ENCODE data around the gene NIF3L1.
"Not testable (repeated sequence)": the region's sequence is repeated elsewhere in the genome, so short reads cannot be mapped to it uniquely, and the experiment has no call there.

NIF3L1 gene

DNA sequence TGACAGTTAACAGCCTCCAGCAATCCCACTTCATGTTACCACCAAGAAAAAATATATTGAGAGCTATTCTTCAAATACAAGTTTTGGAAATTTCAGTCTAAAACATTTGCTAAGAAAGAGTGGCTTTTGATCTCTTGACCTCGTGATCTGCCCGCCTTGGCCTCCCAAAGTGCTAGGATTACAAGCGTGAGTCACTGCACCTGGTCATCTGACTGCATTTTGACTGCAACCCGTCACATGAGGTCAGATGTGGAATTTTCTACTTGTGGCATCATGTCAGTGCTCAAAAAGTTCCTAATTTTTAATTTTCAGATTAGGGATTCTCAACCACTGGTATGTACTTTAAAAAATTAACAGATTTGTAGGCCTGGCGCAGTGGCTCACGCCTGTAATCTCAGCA is 15.6 kb upstream of the NIF3L1 start:
- Histone ChIP-seq H3K9me2 (ENCODE audit: low read depth, low read length) (no peaks in the 10 kb centered on the region), H3F3A (ENCODE audit: insufficient read depth, low read length) (no peaks in the 10 kb centered on the region; the same call in 1 of the 2 replicates), H4K20me1 (ENCODE audit: insufficient read depth, low read length) (no peaks in the 10 kb centered on the region), H3K36me3 (ENCODE audit: insufficient read depth, low read length) (peaks cover 70% of the 10 kb centered on the region), H3K9me3 (ENCODE audit: low read length) (no peaks in the 10 kb centered on the region), H3K4me1 (ENCODE audit: insufficient read depth, low read length, severe bottlenecking) (no peaks in the 10 kb centered on the region), H3K9ac (ENCODE audit: low read length) (no peak overlapping the region), H2AFZ (ENCODE audit: low read length) (no peak overlapping the region), H3K27ac (ENCODE audit: low read depth, low read length, poor library complexity, severe bottlenecking) (no peak overlapping the region), H3K27me3 (ENCODE audit: insufficient read depth, low read length) (no peaks in the 10 kb centered on the region), H3K4me2 (ENCODE audit: low read length) (no peak overlapping the region), H3K4me3 (ENCODE audit: low read depth, low read length, poor library complexity, severe bottlenecking) (no peak overlapping the region), H3K79me2 (ENCODE audit: insufficient read depth, low read length) (no peaks in the 10 kb centered on the region)
- TF ChIP-seq EZH2 (IDR thresholded peaks at IDR 0.05; ENCODE audit: borderline replicate concordance, low read length), result no peak
- TF ChIP-seq, protein P1, sequence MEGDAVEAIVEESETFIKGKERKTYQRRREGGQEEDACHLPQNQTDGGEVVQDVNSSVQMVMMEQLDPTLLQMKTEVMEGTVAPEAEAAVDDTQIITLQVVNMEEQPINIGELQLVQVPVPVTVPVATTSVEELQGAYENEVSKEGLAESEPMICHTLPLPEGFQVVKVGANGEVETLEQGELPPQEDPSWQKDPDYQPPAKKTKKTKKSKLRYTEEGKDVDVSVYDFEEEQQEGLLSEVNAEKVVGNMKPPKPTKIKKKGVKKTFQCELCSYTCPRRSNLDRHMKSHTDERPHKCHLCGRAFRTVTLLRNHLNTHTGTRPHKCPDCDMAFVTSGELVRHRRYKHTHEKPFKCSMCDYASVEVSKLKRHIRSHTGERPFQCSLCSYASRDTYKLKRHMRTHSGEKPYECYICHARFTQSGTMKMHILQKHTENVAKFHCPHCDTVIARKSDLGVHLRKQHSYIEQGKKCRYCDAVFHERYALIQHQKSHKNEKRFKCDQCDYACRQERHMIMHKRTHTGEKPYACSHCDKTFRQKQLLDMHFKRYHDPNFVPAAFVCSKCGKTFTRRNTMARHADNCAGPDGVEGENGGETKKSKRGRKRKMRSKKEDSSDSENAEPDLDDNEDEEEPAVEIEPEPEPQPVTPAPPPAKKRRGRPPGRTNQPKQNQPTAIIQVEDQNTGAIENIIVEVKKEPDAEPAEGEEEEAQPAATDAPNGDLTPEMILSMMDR (IDR thresholded peaks at IDR 0.05; ENCODE audit: low read length), result no peak

DNA sequence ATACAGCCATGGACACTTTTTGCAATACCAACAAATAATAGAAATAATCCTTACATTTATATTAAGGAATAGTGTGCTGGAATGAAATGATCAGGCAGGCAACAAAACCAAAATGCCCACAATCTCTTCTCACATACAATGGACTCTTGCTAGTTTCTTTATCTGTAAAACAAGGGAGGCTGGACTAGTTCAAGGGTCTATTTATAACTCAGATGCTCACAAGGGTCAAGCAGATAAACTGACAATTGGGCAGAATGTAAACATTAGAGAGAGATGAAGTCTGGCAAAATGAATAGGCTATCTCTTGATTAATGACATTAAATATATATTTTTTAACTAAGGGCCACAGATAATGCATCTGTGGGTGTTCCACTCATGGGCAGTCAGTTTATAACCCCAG is 11.7 kb upstream of the NIF3L1 start:
- Histone ChIP-seq H3K27me3 (ENCODE audit: insufficient read depth, low read length) (no peaks in the 10 kb centered on the region), H2AFZ (ENCODE audit: low read length) (no peak overlapping the region), H3K36me3 (ENCODE audit: insufficient read depth, low read length) (peaks cover 92% of the 10 kb centered on the region), H3K4me2 (ENCODE audit: low read length) (no peak overlapping the region), H3K9ac (ENCODE audit: low read length) (no peak overlapping the region), H3K79me2 (ENCODE audit: insufficient read depth, low read length) (no peaks in the 10 kb centered on the region), H3K4me1 (ENCODE audit: insufficient read depth, low read length, severe bottlenecking) (no peaks in the 10 kb centered on the region), H3K9me2 (ENCODE audit: low read depth, low read length) (no peaks in the 10 kb centered on the region), H3F3A (ENCODE audit: insufficient read depth, low read length) (no peaks in the 10 kb centered on the region; the same call in 1 of the 2 replicates), H3K27ac (ENCODE audit: low read depth, low read length, poor library complexity, severe bottlenecking) (no peak overlapping the region), H4K20me1 (ENCODE audit: insufficient read depth, low read length) (no peaks in the 10 kb centered on the region), H3K9me3 (ENCODE audit: low read length) (no peaks in the 10 kb centered on the region), H3K4me3 (ENCODE audit: low read depth, low read length, poor library complexity, severe bottlenecking) (no peak overlapping the region)
- TF ChIP-seq, protein P1 (IDR thresholded peaks at IDR 0.05; ENCODE audit: low read length), result no peak
- no peak for TF ChIP-seq EZH2 (IDR thresholded peaks at IDR 0.05; ENCODE audit: borderline replicate concordance, low read length)

DNA sequence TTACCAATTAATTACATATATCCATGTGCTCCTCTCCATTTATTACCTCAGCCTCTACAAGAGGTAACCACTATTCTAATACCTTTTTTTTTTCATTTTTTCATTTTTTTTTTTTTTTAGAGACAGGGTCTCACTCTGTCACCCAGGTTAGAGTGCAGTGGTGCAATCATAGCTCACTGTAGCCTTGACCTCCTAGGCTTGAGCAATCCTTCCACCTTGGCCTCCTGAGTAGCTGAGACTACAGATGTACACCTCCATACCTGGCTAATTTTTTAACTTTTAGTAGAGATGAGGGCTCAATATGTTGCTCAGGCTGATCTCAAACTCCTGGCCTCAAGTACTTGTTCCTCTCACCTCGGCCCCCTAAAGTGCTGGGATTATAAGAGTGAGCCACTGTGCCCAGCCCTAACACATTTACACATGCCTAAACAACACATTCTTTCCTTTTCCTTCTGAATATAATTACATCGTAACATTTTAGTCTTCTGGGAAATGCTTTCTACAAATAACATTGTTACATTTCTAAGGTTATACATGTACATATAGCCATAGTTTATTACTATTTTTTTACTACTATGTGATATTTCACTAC is 10.8 kb upstream of the NIF3L1 start:
- TF ChIP-seq, protein P1 (IDR thresholded peaks at IDR 0.05; ENCODE audit: low read length), result no peak
- TF ChIP-seq EZH2 (IDR thresholded peaks at IDR 0.05; ENCODE audit: borderline replicate concordance, low read length), result no peak
- Histone ChIP-seq H3K4me3 (ENCODE audit: low read depth, low read length, poor library complexity, severe bottlenecking) (no peak overlapping the region), H3K9me3 (ENCODE audit: low read length) (no peaks in the 10 kb centered on the region), H2AFZ (ENCODE audit: low read length) (no peak overlapping the region), H3K4me1 (ENCODE audit: insufficient read depth, low read length, severe bottlenecking) (no peaks in the 10 kb centered on the region), H3K27ac (ENCODE audit: low read depth, low read length, poor library complexity, severe bottlenecking) (no peak overlapping the region), H3K79me2 (ENCODE audit: insufficient read depth, low read length) (no peaks in the 10 kb centered on the region), H3K36me3 (ENCODE audit: insufficient read depth, low read length) (peaks cover 91% of the 10 kb centered on the region), H3K27me3 (ENCODE audit: insufficient read depth, low read length) (no peaks in the 10 kb centered on the region), H3F3A (ENCODE audit: insufficient read depth, low read length) (no peaks in the 10 kb centered on the region; the same call in 1 of the 2 replicates), H3K4me2 (ENCODE audit: low read length) (no peak overlapping the region), H3K9ac (ENCODE audit: low read length) (no peak overlapping the region), H4K20me1 (ENCODE audit: insufficient read depth, low read length) (no peaks in the 10 kb centered on the region), H3K9me2 (ENCODE audit: low read depth, low read length) (no peaks in the 10 kb centered on the region)

DNA sequence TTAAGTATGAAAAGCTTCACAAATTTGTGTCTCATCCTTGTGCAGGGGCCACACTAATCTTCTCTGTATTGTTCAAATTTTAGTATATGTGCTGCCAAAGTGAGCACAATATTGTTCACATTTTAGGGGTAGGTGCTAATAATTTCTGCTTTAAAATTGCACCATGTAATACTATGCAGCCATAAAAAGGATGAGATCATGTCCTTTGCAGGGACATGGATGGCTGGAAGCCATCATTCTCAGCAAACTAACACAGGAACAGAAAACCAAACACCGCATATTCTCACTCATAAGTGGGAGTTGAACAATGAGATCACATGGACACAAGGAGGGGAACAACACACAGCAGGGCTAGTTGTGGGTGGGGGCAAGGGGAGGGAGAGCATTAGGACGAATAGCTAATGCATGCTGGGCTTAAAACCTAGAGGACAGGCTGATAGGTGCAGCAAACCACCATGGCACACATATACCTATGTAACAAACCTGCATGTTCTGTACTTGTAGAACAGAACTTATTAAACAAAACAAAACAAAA is 7.4 kb upstream of the NIF3L1 start:
- not testable (repeated sequence) for H4K20me1 ChIP-seq (ENCODE audit: insufficient read depth, low read length); H3K9me2 ChIP-seq (ENCODE audit: low read depth, low read length); H3K4me3 ChIP-seq (ENCODE audit: low read depth, low read length, poor library complexity, severe bottlenecking); H3K79me2 ChIP-seq (ENCODE audit: insufficient read depth, low read length); H3F3A ChIP-seq (ENCODE audit: insufficient read depth, low read length); H2AFZ ChIP-seq (ENCODE audit: low read length); H3K9ac ChIP-seq (ENCODE audit: low read length); H3K27ac ChIP-seq (ENCODE audit: low read depth, low read length, poor library complexity, severe bottlenecking); H3K4me2 ChIP-seq (ENCODE audit: low read length); H3K27me3 ChIP-seq (ENCODE audit: insufficient read depth, low read length); H3K9me3 ChIP-seq (ENCODE audit: low read length); H3K4me1 ChIP-seq (ENCODE audit: insufficient read depth, low read length, severe bottlenecking)
- peaks cover 82% of the 10 kb centered on the region for H3K36me3 ChIP-seq (ENCODE audit: insufficient read depth, low read length)
